OCI-LY1 (cell line): ENCODE results near the gene STAT4.

Source experiments
- H2AFZ ChIP-seq: fragments of 200-600 bp; sonication (generic), shearing (Covaris generic); 2 replicates; pipeline ENCODE4 v1.6.0; 2014; ENCODE audit warnings: antibody characterized with exemption, mild to moderate bottlenecking, low read length
- H3F3A ChIP-seq: fragments of 200-600 bp; sonication (generic), shearing (Covaris generic); 2 replicates; pipeline ENCODE4 v1.6.0; 2014; ENCODE audit warnings: mild to moderate bottlenecking, antibody characterized with exemption, low read length, moderate library complexity; ENCODE audit not compliant: insufficient read depth
- H3K27ac ChIP-seq: fragments of 200-600 bp; sonication (generic); 2 replicates; pipeline ENCODE4 v1.5.1; 2014; ENCODE audit warnings: low read length, mixed run types, mild to moderate bottlenecking, low read depth; ENCODE audit not compliant: poor library complexity, severe bottlenecking
- H3K27me3 ChIP-seq: fragments of 200-600 bp; sonication (generic); 2 replicates; pipeline ENCODE4 v1.6.0; 2014; ENCODE audit warnings: antibody characterized with exemption, mild to moderate bottlenecking, low read length, moderate library complexity; ENCODE audit not compliant: insufficient read depth
- H3K36me3 ChIP-seq: fragments of 200-600 bp; sonication (generic); 2 replicates; pipeline ENCODE4 v1.6.1; 2014; ENCODE audit warnings: mild to moderate bottlenecking, antibody characterized with exemption, low read length, moderate library complexity, mixed read lengths; ENCODE audit not compliant: insufficient read depth
- H3K4me1 ChIP-seq: fragments of 200-600 bp; sonication (generic); 2 replicates; pipeline ENCODE4 v1.5.1; 2014; ENCODE audit warnings: mild to moderate bottlenecking, low read length, moderate library complexity; ENCODE audit not compliant: insufficient read depth, severe bottlenecking
- H3K4me2 ChIP-seq: fragments of 200-600 bp; sonication (generic), shearing (Covaris generic); 2 replicates; pipeline ENCODE4 v1.6.1; 2014; ENCODE audit warnings: low read length
- H3K4me3 ChIP-seq: fragments of 200-600 bp; sonication (generic); 2 replicates; pipeline ENCODE4 v1.5.1; 2014; ENCODE audit warnings: low read length, low read depth, mild to moderate bottlenecking, mixed read lengths; ENCODE audit not compliant: poor library complexity, severe bottlenecking
- H3K79me2 ChIP-seq: fragments of 200-600 bp; shearing (Covaris generic); 2 replicates; pipeline ENCODE4 v1.6.1; 2016; ENCODE audit warnings: mixed run types, low read length, mixed read lengths; ENCODE audit not compliant: insufficient read depth
- H3K9ac ChIP-seq: fragments of 200-600 bp; sonication (generic), shearing (Covaris generic); 2 replicates; pipeline ENCODE4 v1.6.1; 2014; ENCODE audit warnings: mild to moderate bottlenecking, low read length, mixed read lengths
- H3K9me2 ChIP-seq: fragments of 200-600 bp; sonication (generic), shearing (Covaris generic); 2 replicates; pipeline ENCODE4 v1.6.1; 2014; ENCODE audit warnings: low read depth, mild to moderate bottlenecking, low read length, mixed read lengths
- H3K9me3 ChIP-seq: fragments of 200-600 bp; shearing (Covaris generic); 2 replicates; pipeline ENCODE4 v1.6.1; 2014; ENCODE audit warnings: low read length, mixed read lengths
- H4K20me1 ChIP-seq: fragments of 200-600 bp; sonication (generic), shearing (Covaris generic); 2 replicates; pipeline ENCODE4 v1.6.0; 2016; ENCODE audit warnings: mild to moderate bottlenecking, low read length; ENCODE audit not compliant: insufficient read depth
- CTCF ChIP-seq: fragments of 200-600 bp; sonication (generic), shearing (Covaris generic); IDR thresholded peaks from 2 replicates; pipeline ENCODE4 v1.5.1; 2017; ENCODE audit warnings: mild to moderate bottlenecking, antibody characterized with exemption, low read length, moderate library complexity, mixed read lengths
- EZH2 ChIP-seq: fragments of 200-600 bp; sonication (generic), shearing (Covaris generic); IDR thresholded peaks from 2 replicates; pipeline ENCODE4 v1.8.0; 2017; ENCODE audit warnings: borderline replicate concordance, mixed run types, mild to moderate bottlenecking, antibody characterized with exemption, low read length, moderate library complexity, mixed read lengths

STAT4 gene

GRCh38 chr2:191183081-191183480 is 32.3 kb upstream of the STAT4 start:
- Histone ChIP-seq H3K9me2 (no peaks in the 10 kb centered on the region), H3K4me3 (no peak overlapping the region), H3K79me2 (no peaks in the 10 kb centered on the region), H3K9me3 (no peaks in the 10 kb centered on the region), H3K27me3 (no peaks in the 10 kb centered on the region), H3K36me3 (no peaks in the 10 kb centered on the region), H4K20me1 (no peaks in the 10 kb centered on the region), H3K9ac (no peak overlapping the region), H3K4me2 (no peak overlapping the region), H3K27ac (no peak overlapping the region), H3K4me1 (no peaks in the 10 kb centered on the region), H3F3A (no peaks in the 10 kb centered on the region), H2AFZ (no peak overlapping the region)
- no peak for TF ChIP-seq EZH2
- TF ChIP-seq CTCF, result no peak

GRCh38 chr2:191180713-191181112 is 29.9 kb upstream of the STAT4 start:
- Histone ChIP-seq H2AFZ (no peak overlapping the region), H3F3A (no peaks in the 10 kb centered on the region), H3K4me3 (no peak overlapping the region), H3K9me2 (no peaks in the 10 kb centered on the region), H3K27ac (no peak overlapping the region), H4K20me1 (no peaks in the 10 kb centered on the region), H3K4me1 (no peaks in the 10 kb centered on the region), H3K36me3 (no peaks in the 10 kb centered on the region), H3K79me2 (no peaks in the 10 kb centered on the region), H3K4me2 (no peak overlapping the region), H3K9ac (no peak overlapping the region), H3K9me3 (no peaks in the 10 kb centered on the region), H3K27me3 (no peaks in the 10 kb centered on the region)
- TF ChIP-seq EZH2 (no peak), CTCF (no peak)

GRCh38 chr2:191180276-191180675 is 29.5 kb upstream of the STAT4 start:
- H3K27ac ChIP-seq, result no peak overlapping the region
- TF ChIP-seq EZH2 (no peak), CTCF (no peak)
- no peaks in the 10 kb centered on the region for H3K4me1 ChIP-seq
- no peaks in the 10 kb centered on the region for H4K20me1 ChIP-seq
- H3K36me3 ChIP-seq, result no peaks in the 10 kb centered on the region
- H3F3A ChIP-seq, result no peaks in the 10 kb centered on the region
- no peak overlapping the region for H3K4me2 ChIP-seq
- no peaks in the 10 kb centered on the region for H3K79me2 ChIP-seq
- no peak overlapping the region for H2AFZ ChIP-seq
- H3K9me2 ChIP-seq, result no peaks in the 10 kb centered on the region
- no peak overlapping the region for H3K9ac ChIP-seq
- no peaks in the 10 kb centered on the region for H3K27me3 ChIP-seq
- no peaks in the 10 kb centered on the region for H3K9me3 ChIP-seq
- H3K4me3 ChIP-seq, result no peak overlapping the region
